HG03060 (cell line): ENCODE measurements around the gene FYN.
"Not testable (repeated sequence)": the region's sequence is repeated elsewhere in the genome, so short reads cannot be mapped to it uniquely, and the experiment has no call there.

Source experiments
- ATAC-seq: cut with Tn5 transposase; IDR thresholded peaks from one replicate; pipeline ENCODE4 v1.9.1; 2021; ENCODE audit warnings: low read depth, moderate number of reproducible peaks; ENCODE audit not compliant: unreplicated experiment

Gene FYN

GRCh38 chr6:111793711-111794111 is 79.5 kb downstream of the FYN start:
- no peak for ATAC-seq

DNA sequence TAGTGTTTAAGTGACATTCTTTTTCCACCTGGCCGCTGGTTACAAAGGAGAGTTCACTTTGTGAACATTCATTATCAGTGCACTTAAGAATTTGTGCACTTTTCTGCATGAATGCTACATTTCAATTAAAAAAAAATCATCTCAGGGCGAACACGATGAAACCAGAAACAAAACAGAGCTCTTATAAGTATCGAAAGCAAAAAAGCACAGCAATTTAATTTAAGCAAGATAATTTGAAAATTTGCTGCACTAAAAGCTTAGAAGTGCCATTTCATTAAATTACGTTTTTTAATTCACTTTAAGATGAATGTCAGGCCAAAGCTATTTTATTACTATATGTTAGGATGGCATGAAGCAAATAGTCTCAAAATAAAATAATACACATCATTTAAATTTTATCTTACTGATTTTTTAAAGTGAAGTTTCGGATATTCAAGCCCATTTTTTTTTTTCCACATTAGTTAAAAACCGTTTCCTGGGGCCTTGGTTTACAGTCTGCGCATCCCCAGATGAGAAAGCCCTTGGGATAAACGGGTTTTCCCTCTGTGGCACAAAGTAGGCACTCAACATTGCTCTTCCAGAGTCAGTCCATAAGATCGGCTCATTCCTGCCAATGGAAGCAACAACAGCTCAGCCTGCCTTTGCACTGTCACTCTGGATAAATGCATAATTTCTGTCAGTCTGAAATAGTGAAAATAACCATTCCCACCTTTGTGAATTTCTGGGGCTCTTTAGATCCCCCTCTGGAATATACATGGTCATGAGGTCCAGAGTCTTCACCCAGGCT is 80.1 kb downstream of the FYN start:
- no peak for ATAC-seq

DNA sequence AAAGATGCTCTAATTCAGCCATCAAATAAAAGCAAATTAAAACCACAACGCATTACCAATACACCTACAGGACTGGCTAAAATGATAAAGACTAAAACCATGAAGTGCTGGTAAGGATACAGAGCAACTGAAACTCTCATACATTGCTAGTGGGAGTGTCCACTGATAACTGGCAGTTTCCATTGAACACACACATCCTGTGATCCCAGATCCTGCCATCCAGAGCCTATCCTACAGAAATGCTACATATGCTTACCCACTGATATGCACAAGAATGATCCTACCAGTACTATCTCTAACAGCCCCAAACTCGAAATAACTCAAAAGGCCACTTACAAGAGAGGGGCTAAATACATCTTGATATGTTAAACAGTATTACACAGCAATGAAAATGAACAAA is 81.0 kb downstream of the FYN start:
- no peak for ATAC-seq

DNA sequence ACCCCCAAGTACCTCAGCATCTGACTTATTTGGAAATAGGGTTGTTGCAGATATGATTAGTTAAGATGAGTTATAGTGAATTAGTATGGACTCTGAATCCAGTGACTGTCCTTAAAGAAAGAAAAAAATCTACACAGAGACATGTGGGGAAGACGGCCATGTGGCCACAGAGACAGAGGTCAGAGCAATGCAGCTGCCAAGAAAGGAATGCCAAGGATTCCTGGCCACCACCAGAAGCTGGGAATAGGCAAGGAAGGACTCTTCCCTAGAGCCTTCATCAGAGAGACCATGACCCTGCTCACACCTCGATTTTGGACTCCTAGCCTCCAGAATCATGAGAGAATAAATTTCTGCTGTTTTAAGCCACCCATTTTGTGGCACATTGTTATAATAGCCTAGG is 81.8 kb downstream of the FYN start:
- ATAC-seq, result no peak

GRCh38 chr6:111789598-111789997 is 83.7 kb downstream of the FYN start:
- no peak for ATAC-seq

DNA sequence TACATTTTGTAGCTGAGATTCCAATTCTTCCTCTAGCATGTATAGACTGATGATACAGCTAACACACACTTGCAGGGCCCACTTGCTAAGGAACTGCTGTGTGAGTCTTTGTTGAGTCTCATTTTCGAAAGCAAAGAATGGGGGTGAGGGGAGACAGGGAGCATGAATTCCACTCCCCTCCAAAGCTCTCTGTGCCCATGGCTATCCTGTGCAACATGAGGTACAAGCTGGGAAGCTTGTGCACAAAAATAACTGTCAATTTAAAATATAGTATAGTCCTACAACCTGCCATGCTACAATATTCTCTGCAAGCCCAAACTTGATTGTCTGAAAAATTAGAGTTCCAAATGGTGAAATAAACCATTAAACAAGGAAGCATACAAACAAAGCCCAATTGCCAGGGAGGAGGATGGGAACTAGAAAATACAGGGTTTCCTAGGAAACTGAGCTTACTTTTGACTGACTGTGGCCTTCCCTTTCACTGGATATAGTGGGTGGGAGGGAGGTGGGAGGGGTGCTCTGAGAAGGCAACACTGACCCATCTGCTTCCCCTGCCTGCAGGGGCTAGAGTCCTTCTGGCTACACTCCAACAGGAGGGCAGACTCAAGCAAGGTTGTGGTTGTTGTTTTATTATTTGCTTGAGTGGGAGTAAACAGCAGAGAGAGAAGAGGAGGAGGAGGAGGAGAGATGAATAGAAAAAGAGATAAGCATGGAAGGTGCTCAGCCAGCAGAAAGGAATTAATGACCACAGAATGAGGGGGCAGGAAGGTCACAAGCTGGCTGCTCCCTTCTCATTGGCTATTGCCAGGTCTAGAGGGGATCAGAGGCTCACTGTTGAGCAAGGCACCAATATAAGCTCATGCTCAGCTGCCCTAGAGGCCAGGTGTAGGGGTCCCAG is 84.6 kb downstream of the FYN start:
- ATAC-seq, result no peak

GRCh38 chr6:111786151-111786550 is 87.1 kb downstream of the FYN start:
- ATAC-seq, result not testable (repeated sequence)

- ATAC-seq, result no peak
Observed at GRCh38 chr6:111784433-111784832, 88.8 kb downstream of the FYN start.

DNA sequence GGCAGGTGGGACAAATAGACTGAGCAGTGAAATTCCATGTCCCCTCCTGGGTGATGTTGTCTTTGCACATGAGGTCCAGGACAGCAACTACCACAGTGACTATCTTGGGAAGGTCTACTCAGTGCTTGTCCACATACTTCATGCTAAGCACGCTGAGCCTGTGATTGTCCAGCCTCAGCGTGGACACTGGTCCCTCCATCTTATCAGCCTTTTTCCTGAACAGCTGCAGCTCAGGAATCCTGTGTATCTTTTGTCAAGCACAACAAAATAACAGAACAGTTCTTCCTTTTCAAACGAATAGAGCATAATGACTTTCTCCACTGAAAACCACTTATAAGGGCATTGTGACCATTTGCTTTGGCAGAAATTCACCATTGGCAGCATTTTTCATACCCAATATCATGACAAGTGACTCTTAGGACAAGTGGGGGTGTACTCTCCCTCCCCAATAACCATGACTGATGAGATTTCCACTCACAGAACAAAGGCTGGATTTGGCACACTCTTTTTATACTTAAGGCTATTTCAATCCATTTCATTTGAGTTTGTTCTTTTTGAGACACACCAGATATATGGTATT is 90.3 kb downstream of the FYN start:
- no peak for ATAC-seq

- ATAC-seq, result no peak
Observed at GRCh38 chr6:111782192-111782809, 91.0 kb downstream of the FYN start.

DNA sequence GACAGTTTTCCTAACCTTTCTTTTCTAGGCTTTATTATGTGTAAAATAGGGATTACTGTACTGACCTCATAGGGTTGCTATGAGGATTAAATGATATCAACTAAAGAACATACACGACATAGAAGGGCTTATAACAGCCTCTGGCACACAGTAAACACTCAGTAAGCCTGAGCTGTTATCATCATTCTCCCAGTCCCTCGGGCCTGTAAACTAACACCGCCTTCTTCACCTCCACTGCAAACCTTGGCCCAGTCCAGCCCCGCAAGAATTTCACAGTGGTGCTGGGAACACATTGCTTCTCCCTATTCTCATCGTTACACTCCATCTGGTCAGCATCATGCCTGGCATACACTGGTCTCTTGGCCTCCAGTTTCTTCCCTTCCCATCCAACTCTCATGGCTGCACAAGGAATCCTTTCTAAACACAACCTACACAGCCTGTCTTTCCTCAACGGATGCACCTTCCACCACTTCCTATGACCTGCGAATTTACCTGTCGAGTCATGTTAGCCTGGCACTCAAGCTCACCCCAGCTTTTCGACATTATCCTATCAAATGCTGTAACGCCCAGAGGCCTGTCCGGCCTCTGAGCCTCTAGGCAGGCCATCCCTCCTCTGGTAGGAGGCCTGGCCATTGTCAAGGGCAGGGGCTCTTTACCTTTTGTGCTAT is 92.1 kb downstream of the FYN start:
- no peak for ATAC-seq

DNA sequence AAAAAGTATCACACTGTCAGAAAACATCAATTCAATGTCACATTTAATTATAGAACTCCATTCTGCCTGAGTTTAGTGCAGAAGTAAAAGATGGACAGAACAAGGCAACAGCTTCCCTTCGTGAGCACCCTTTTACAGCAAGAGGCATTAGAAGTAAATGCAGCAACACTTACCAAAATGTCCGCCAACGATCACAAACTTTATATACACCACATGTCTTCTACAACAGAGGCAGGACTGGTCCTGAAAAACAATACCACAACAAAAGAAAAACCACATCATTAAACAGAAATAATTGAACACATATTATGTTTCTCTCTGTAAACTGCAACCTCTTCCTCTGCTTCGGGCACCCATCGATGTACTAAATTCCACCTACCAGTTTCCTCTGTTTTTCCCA is 92.9 kb downstream of the FYN start:
- no peak for ATAC-seq

- no peak for ATAC-seq
Observed at GRCh38 chr6:111779660-111780059, 93.6 kb downstream of the FYN start.

GRCh38 chr6:111779031-111779430 is 94.2 kb downstream of the FYN start:
- ATAC-seq, result no peak

DNA sequence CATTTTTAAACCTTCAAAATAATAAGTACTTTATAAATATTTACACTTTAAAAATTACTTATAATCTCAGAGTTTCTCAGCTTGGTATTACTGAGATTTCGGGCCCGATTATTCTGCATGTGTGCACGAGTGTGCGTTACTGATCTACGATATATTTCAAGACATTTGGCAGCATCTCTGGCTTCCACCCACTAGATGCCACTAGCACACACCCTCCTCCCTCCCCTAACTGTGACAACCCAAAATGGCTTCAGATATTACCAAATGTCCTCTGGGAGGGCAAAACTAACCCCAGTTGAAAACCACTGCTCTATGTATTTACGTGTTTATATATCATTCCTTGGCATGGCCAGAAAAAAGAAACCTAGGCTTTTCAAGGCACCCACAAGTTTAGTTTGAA is 95.9 kb downstream of the FYN start:
- no peak for ATAC-seq

DNA sequence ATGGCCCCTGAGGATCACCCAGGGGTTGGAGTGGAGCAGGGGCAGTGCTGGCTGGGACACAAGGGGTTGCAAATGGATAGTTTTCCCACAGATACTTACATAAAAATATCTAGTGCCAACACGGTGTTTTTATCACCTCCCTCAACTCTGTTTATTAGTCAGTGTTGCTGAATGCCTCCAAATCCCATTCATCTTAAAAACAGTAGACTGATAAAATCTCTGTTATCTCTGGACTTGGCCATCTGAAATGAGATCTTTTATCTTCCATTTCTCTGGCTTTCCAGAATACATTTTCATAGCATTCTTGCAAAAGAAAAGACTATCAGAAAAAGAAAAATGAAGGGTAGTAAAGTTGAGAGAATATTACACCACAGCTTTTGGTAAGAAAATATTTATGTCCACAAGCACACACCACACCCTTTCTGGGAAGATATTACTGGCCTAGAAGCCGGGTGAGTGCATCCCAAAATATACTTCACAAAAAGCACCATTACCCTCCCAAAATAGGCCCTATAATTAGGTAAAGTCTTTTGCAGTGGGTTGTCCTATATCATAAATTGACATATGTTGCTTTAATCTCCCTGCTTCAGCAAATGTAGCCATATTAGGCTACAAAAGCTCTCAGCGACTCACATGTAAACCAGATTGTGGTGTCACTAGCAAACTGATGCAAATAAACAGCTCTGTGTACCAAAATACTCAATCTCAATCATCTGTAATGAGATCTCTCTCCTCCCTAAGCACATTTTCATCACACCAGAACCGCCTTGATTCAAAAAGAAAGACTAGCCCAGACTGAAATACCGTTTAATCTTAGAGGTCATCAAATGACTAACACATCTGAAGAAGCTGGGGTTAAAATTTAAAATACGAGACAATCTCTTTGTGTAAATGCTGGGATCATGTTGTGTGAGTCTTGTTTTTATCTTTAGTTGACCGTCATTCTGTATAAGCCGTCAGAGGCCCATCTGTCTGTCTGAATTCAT is 96.7 kb downstream of the FYN start:
- ATAC-seq, result no peak

DNA sequence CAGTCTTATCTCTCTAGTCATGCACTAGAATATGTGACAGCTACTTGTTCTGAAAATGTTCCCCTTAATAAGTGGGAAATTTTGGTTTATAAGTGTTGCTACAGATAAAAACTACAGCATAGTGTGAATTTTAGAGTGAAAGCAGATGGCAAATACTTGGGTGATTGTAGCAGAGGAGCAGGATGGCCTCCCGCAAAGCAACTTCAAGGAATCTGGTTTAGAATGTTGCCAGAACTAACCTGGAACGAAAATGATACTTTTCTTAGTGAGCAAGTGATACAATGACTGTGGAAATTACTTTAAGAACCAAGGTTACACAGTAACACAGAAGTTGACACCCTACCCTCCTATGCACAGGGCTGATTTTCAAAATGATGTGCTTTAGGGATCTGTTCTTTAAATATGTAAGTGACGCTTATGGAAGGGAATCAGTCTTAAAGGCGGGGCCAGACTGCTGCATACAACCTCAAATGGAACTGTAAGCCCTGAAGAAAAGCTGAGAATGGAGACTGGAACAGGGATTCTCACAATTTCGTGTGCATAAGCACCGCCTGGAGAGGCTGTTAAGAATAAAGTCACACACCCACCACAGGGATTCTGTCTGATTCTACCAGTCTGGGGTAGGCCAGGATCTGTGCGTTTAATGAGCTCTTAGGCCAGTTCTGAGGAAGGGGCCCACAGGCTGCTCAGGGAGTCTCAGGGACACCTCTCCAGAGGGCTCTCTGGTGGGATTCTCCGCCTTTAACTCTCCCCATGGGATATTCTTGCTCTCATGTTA is 97.9 kb downstream of the FYN start:
- ATAC-seq, result no peak

DNA sequence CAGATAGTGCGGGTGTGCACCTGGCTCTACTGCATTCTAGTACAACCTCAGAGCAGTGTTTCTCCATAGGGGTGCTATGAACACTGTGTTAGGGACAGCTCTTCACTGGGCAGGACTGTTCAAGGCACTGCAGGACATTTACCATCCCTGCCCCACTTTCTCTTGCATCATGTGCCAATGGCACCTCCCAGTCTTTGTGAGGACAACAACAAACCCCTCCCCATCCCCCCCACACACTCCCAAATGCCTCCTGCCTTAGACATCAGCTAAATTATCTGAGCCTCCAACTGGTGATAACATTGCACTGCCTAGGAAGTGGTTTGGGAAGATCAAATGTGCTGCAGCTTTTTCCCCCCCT is 98.9 kb downstream of the FYN start:
- no peak for ATAC-seq
